ENCODE measurements around the gene AIF1L. TPM values are rescaled to one million over a fixed set of nuclear protein-coding genes. Genes with fewer than 3 reads are reported as not detected.

The AIF1L gene
- total RNA-seq, 1 experiment from 2014 or later, result 0.53 TPM

DNA sequence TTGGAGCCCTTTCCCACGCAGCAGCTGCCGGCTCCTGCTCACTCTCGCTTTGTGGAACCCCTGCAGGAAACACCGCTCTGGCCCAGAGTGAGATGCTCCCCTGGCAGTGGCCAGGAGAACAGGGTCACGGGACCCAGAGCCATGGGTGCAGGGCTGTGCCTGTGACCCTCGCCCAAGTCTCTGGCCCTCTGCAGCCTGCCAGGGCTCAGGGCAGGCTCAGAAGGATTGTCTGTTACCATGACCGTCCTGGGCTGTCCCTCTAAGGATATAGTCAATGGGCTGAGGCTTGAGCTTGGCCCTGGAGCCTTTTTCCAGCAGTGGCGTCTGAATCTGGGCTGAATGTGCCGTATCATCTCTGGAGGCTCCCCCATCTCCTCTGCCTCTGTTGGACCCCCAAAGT is 28.7 kb upstream of the AIF1L start:
- peaks cover 19% of the 10 kb centered on the region for H3K27me3 ChIP-seq
- no peaks in the 10 kb centered on the region for H3K36me3 ChIP-seq
- H3K27ac ChIP-seq, result no peak overlapping the region
- H3K9me3 ChIP-seq (replicated peaks), result no peaks in the 10 kb centered on the region
- H3K4me1 ChIP-seq, result no peaks in the 10 kb centered on the region
- DNase-seq, result no peak
- no peak overlapping the region for H3K4me3 ChIP-seq

DNA sequence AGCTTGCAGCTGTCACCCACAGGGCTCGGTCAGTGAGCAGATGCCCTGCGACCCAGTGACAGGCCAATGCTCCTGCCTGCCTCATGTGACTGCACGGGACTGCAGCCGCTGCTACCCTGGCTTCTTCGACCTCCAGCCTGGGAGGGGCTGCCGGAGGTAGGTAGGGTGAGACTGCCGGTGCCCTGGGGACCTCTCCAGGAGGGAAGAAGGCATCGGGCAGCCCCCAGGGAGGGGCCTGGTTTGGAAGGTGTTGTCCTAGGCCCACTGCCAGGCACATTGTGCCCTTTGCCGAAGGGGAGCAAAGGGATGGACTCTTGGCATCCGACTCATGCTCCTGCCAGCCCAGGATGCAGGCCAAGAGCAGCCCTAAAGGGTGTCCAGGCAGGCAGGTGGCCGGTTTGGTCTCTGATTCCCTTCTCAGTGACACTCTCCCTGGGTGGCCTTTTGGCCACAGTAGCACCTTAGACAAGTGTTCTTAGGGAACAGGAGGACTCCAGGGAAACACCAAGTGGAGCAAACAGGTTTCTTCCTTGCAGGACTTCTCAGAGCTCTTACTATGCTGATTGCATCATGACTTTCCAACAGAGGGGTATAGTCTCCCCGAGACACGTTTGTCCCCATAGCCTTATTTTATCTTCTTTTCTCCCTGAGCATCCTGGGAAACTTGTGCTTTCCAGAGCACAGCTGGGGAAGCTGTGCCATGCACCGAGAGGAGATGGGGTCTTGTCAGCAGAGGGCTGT is 28.1 kb upstream of the AIF1L start:
- no peaks in the 10 kb centered on the region for H3K4me1 ChIP-seq
- DNase-seq, result no peak

DNA sequence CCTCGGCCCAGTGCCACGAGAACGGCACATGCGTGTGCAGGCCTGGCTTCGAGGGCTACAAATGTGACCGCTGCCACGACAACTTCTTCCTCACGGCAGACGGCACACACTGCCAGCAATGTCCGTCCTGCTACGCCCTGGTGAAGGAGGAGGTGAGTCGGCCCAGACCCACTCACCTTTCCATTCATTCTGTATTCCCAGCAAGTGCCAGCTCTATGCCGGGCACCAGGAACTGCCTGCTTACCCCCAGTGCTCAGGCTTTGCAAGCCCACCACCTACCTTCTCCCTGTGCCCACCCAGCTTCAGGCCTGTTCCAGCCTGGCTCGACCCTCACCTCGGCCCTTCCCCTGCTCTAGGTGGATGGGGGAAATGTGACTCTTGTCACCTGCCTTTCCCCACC is 26.6 kb upstream of the AIF1L start:
- H3K36me3 ChIP-seq, result no peaks in the 10 kb centered on the region
- H3K4me1 ChIP-seq, result no peaks in the 10 kb centered on the region
- no peaks in the 10 kb centered on the region for H3K9me3 ChIP-seq (replicated peaks)
- DNase-seq, result no peak
- H3K27me3 ChIP-seq, result peaks cover 30% of the 10 kb centered on the region; the same call in 1 of the 2 replicates
- no peak overlapping the region for H3K4me3 ChIP-seq
- H3K27ac ChIP-seq, result no peak overlapping the region

More for the DNA sequence above, 28.1 kb upstream of the AIF1L start:
- peaks cover 25% of the 10 kb centered on the region for H3K27me3 ChIP-seq
- H3K9me3 ChIP-seq (replicated peaks), result no peaks in the 10 kb centered on the region
- no peaks in the 10 kb centered on the region for H3K36me3 ChIP-seq
- no peak overlapping the region for H3K4me3 ChIP-seq
- H3K27ac ChIP-seq, result no peak overlapping the region

DNA sequence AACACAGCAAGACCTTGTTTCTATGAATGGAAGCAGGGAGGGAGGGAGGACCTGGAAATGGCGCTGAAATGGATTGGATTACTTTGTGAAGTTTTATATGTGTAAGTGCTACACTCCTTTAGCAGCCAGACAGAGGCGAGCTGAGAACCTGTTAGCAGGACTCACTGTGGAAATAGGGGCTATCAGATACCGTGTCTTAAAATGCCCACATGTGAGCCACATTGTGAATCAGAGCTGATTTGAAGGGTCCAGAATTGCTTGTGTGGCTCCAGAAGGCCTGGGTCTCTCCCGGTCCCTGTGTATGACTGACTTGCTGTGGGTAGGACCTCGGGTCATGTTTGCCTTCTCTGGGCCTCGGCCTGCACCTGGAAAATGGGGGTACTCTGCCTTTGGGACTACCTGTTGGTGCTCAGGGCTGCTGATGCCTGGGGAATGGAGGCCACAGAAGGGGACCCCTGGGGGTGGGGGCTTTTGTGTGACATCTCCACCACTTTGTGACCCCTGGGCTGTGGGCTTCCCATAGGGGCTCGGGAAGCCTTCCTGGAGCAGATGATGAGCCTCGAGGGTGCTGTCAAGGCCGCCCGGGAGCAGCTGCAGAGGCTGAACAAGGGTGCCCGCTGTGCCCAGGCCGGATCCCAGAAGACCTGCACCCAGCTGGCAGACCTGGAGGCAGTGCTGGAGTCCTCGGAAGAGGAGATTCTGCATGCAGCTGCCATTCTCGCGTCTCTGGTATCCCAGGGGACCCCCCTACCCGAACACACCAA is 24.0 kb upstream of the AIF1L start:
- Histone ChIP-seq H3K9me3 (replicated peaks) (no peaks in the 10 kb centered on the region), H3K36me3 (no peaks in the 10 kb centered on the region), H3K4me3 (no peak overlapping the region), H3K27me3 (peaks cover 33% of the 10 kb centered on the region; the same call in 1 of the 2 replicates), H3K27ac (no peak overlapping the region), H3K4me1 (no peaks in the 10 kb centered on the region)
- DNase-seq, result no peak

DNA sequence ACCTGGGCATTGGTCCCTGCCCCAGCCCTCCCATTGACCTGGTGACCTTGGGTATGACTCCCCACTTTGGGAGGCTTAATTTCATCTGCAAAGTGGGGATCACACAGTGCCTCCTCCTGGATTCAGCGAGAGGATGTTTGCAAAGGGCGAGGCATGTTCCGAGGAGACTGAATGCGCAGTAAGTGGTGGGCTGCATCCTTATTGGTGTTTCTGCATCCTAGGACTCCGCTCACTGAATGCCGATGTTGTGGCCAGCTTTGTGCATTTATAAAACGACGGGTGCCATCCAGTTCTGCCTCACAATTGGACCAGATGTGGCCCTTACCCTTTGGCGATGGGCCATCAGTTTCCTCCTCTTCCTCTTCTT is 23.5 kb upstream of the AIF1L start:
- no peak for DNase-seq
- no peak overlapping the region for H3K4me3 ChIP-seq
- H3K9me3 ChIP-seq (replicated peaks), result no peaks in the 10 kb centered on the region
- H3K36me3 ChIP-seq, result no peaks in the 10 kb centered on the region
- H3K27ac ChIP-seq, result no peak overlapping the region
- no peaks in the 10 kb centered on the region for H3K4me1 ChIP-seq
- H3K27me3 ChIP-seq, result peaks cover 30% of the 10 kb centered on the region; the same call in 1 of the 2 replicates

DNA sequence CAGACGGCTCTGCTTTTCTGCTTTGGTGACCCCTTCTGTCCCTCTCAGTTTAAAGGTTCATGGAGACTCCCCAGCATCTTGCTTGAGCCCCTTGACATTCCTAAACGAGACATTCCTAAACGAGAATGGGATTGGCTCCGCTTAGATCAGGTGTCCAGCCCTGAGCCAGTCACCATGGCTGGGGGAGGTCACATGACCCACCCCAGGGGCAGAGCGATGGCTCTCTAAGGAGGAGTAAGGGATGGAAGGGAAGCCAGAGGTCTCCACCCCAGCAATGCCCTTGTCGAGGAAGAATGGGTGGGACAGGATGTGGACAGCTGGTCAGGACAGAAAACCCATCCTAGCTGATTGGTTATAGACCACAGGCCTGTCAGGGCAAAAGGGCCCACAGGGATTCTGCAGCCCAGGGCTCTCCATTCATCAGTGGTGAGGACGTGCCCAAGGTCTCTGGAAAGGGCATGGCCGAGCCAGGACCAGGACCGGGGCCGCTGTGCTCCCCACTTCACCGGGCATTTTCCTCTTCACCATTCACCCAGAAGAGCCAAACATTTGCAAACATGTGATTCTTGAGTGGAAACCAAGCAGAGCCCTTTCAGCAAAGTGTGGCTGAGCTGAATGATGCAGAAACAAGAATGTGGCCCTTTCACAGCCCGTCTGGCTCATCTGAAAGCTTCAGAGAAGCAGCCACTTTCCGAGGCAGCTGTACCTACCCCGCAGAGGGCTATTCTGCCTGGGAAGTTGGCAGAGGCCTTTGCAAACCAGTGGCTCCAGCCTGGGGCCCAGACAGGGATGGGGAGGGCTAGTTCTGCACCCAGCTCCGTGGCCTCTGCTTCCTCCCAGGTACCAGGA is 19.8 kb upstream of the AIF1L start:
- H3K27ac ChIP-seq, result no peak overlapping the region
- H3K4me1 ChIP-seq, result no peaks in the 10 kb centered on the region
- H3K4me3 ChIP-seq, result no peak overlapping the region
- peaks cover 26% of the 10 kb centered on the region for H3K27me3 ChIP-seq
- no peak for DNase-seq
- H3K36me3 ChIP-seq, result no peaks in the 10 kb centered on the region
- H3K9me3 ChIP-seq (replicated peaks), result no peaks in the 10 kb centered on the region

DNA sequence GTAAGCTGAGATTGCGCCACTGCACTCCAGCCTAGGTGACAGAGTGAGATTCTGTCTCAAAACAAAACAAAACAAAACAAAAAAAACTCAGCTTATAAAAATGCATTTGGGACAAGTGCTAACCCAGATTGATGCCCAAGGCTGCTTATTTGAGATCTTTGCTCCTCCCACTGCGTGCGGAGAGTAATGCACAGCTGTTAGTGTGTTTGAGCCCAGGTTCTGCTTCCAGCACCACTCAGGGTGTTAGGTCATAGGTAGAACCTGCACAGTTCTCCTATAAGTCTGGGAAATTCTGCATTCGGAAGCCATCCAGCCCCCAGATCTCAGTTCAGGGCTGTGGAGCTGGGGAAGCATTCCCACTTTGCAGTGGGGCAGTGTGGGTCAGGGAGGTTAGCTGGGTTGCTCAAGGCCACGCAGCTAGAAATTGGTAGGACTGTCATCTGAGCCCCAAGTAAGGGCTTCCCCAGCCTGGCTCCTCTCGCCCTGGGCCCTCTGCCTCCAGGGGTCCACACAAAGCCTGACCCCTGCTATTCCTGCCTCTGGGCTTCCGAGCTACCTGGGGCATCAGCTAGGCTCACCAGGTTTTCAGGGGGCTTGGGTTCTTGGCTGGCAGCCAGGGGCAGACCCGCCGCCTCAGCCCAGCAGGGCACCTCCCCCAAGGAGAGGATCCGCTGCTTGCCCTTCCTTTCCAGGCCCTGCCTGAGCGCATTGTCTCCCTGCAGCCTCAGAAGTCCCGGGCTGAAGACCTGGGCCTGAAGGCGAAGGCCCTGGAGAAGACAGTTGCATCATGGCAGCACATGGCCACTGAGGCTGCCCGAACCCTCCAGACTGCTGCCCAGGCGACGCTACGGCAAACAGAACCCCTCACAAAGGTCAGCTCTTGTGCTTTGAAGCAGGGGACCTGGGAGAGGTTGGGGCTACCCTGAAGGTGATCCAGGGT is 17.6 kb upstream of the AIF1L start:
- Histone ChIP-seq H3K27me3 (peaks cover 15% of the 10 kb centered on the region), H3K9me3 (replicated peaks) (no peaks in the 10 kb centered on the region)

DNA sequence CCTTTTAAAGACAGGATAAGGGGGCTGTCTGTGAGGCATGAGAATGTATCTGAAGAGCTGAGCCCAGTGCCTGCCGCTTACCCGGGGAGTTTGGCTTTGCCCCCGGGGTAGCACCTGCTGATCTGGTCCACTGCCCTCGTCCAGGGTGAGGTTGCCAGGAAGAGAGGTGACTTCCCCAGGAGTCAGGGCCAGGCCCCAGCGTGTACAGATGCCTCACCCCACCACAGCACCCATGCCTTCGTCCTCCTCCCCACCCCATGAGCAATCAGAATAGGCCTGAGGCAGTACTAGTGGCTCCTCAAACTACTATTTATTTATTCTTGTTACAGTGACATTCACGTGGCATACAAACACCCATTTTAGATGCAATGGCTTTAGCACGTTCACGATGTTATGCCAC is 15.7 kb upstream of the AIF1L start:
- Histone ChIP-seq H3K4me3 (no peak overlapping the region), H3K36me3 (no peaks in the 10 kb centered on the region), H3K4me1 (no peaks in the 10 kb centered on the region), H3K27me3 (peaks cover 23% of the 10 kb centered on the region), H3K27ac (no peak overlapping the region), H3K9me3 (replicated peaks) (no peaks in the 10 kb centered on the region)
- no peak for DNase-seq

More for the DNA sequence above, 17.6 kb upstream of the AIF1L start:
- no peak for DNase-seq
- H3K27ac ChIP-seq, result no peak overlapping the region
- H3K4me3 ChIP-seq, result no peak overlapping the region
- H3K36me3 ChIP-seq, result no peaks in the 10 kb centered on the region
- no peaks in the 10 kb centered on the region for H3K4me1 ChIP-seq

DNA sequence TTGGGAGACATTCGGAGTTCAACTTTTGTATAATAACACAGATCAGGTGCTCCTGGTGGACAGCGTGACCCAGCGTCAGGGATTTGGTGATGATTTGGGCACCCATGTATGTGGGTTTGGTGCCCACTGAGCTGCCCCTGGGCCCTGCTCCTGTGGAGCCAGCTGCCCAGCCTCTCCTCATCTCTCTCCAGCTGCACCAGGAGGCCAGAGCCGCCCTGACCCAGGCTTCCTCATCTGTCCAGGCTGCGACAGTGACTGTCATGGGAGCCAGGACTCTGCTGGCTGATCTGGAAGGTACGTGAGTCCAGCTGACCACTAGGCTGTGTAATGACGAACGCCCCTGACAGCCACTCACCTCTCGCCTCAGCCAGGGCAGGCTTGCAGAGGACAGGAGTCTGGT is 14.5 kb upstream of the AIF1L start:
- Histone ChIP-seq H3K36me3 (no peaks in the 10 kb centered on the region), H3K27ac (no peak overlapping the region), H3K27me3 (peaks cover 19% of the 10 kb centered on the region), H3K4me1 (no peaks in the 10 kb centered on the region), H3K4me3 (no peak overlapping the region), H3K9me3 (replicated peaks) (no peaks in the 10 kb centered on the region)
- DNase-seq, result no peak

DNA sequence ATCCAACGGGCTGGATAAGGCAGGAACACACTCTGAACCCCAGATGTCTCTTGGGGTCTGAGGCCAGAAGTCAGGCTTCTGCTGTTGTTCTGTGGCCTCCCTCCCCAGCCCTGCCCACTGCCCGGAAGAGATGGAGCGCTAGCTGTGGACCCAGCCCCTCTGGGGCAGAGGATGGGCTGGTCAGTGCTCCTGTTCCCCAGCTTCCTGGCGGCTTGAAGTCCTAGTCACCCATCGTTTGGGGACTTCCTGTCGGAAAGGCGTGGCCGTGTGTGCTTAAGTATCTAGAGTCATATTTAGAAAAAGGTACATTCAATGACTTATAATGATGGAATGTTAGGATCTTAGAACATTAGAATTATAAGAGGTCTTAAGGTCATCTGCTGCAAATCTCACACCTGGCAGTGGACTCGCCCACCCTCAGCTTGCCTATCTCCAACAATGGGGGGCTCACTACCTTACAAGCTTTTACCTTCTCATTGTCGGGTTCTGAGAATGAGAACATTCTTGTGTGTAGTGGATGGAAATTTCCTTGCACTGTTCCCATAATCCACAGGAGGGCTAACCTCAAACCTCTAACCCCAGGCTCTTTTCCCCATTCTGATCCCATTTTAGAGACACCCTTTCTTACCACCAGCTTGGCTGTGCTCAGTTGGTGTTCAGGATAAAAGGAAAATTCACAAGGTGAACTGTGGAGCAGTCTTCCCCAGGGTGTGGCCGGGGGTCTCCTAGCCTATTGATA is 13.4 kb upstream of the AIF1L start:
- Histone ChIP-seq H3K4me3 (no peak overlapping the region), H3K36me3 (no peaks in the 10 kb centered on the region), H3K27me3 (peaks cover 22% of the 10 kb centered on the region), H3K27ac (no peak overlapping the region), H3K4me1 (no peaks in the 10 kb centered on the region), H3K9me3 (replicated peaks) (no peaks in the 10 kb centered on the region)
- DNase-seq, result no peak

DNA sequence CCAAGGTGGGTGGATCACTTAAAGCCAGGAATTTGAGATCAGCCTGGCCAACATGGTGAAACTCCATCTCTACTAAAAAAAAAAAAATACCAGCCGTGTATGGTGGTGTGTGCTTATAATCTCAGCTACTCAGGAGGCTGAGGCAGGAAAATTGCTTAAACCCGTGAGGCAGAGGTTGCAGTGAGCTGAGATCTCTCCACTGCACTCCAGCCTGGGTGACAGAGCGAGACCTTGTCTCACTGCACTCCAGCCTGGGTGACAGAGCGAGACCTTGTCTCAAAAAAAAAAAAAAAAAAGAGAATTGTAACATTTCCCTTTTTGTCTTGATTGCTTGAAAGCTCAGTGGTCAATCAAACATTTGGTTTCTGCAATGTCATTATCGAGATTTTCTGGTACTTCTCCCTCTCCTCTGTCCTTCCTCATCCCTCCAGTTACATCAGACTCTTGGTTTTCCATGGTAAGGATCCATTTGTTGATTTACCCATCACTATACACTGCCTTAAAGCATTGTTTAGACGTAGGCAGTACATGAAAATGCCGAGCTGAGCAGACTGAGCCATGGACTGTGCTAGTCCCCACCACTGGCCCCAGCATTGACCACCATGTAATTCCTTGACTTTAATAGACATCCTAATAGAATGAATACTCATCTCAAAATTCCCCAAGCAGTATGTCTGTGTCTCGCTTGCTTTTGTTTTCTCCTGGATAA is 11.5 kb upstream of the AIF1L start:
- no peak for DNase-seq
- H3K9me3 ChIP-seq (replicated peaks), result no peaks in the 10 kb centered on the region
- no peak overlapping the region for H3K4me3 ChIP-seq
- peaks cover 16% of the 10 kb centered on the region; the same call in 1 of the 2 replicates for H3K27me3 ChIP-seq
- no peaks in the 10 kb centered on the region for H3K4me1 ChIP-seq
- no peaks in the 10 kb centered on the region for H3K36me3 ChIP-seq
- H3K27ac ChIP-seq, result no peak overlapping the region

DNA sequence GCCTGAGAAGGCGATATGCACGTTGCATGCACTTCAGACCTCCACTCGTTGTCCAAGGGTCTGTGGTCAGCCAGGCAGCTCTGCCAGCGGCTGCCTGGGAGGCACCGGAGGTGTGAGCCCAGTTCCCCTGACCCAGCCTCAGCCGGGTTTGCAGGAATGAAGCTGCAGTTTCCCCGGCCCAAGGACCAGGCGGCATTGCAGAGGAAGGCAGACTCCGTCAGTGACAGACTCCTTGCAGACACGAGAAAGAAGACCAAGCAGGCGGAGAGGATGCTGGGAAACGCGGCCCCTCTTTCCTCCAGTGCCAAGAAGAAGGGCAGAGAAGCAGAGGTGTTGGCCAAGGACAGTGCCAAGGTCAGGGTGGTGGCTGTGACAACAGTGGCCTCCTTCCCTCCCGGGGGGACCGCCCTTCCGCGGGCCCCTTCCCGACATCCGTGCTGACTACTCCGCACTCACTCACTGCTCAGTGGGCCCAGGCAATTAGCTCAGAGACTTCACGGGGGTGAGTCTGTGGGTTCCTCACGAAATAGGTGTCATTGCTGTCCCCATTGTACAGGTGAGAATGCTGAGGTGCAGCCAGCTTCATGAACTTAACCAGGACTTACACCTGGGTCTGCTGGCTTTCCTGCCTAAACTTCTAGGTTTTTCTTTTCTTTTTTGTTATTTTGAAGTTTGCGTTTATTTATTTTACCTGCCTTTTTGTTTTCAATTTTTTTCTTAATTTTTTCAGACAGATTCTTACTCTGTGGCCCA is 10.8 kb upstream of the AIF1L start:
- no peak for DNase-seq
- no peak overlapping the region for H3K27ac ChIP-seq
- H3K27me3 ChIP-seq, result peaks cover 19% of the 10 kb centered on the region; the same call in 1 of the 2 replicates
- H3K4me3 ChIP-seq, result no peak overlapping the region
- no peaks in the 10 kb centered on the region for H3K4me1 ChIP-seq
- no peaks in the 10 kb centered on the region for H3K9me3 ChIP-seq (replicated peaks)
- H3K36me3 ChIP-seq, result no peaks in the 10 kb centered on the region

All from SJCRH30 (cell line).